ENCODE data around the gene TMEM19.

Gene TMEM19

DNA sequence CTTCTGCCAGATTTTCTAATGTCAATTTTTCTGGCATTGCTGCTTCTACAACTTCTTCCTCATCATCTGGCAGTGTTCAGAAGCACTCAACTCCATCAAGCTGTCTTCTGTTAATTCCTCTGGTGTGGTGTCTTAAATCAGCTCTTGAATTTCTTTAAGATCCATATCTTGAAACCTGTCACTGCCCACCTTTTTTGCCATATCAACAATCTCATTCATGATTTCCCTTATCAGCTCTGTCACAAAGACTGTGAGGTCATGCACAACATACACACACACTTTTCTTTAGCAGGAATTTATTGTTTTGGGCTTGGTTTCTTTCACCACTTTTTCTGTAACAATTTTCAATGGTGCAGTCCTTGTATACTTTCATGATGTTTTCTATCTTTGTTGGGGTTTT is 14.6 kb upstream of the TMEM19 start:
- no peaks in the 10 kb centered on the region for H3K27me3 Mint-ChIP-seq (ENCODE audit: low read depth, poor library complexity)
- no peak for DNase-seq
- H3K36me3 Mint-ChIP-seq (ENCODE audit: low read depth): peaks cover 13% of the 10 kb centered on the region
- H3K9me3 Mint-ChIP-seq: no peaks in the 10 kb centered on the region
- no peak overlapping the region for H3K27ac Mint-ChIP-seq
- H3K4me1 Mint-ChIP-seq: peaks cover 18% of the 10 kb centered on the region
- TF ChIP-seq, protein P1, sequence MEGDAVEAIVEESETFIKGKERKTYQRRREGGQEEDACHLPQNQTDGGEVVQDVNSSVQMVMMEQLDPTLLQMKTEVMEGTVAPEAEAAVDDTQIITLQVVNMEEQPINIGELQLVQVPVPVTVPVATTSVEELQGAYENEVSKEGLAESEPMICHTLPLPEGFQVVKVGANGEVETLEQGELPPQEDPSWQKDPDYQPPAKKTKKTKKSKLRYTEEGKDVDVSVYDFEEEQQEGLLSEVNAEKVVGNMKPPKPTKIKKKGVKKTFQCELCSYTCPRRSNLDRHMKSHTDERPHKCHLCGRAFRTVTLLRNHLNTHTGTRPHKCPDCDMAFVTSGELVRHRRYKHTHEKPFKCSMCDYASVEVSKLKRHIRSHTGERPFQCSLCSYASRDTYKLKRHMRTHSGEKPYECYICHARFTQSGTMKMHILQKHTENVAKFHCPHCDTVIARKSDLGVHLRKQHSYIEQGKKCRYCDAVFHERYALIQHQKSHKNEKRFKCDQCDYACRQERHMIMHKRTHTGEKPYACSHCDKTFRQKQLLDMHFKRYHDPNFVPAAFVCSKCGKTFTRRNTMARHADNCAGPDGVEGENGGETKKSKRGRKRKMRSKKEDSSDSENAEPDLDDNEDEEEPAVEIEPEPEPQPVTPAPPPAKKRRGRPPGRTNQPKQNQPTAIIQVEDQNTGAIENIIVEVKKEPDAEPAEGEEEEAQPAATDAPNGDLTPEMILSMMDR (IDR thresholded peaks at IDR 0.05): no peak
- H3K4me3 Mint-ChIP-seq: no peak overlapping the region

GRCh38 chr12:71671816-71672215 is 14.1 kb upstream of the TMEM19 start:
- no peaks in the 10 kb centered on the region for H3K9me3 Mint-ChIP-seq
- H3K27me3 Mint-ChIP-seq (ENCODE audit: low read depth, poor library complexity): no peaks in the 10 kb centered on the region
- no peak overlapping the region for H3K27ac Mint-ChIP-seq
- TF ChIP-seq, protein P1 (IDR thresholded peaks at IDR 0.05): no peak
- no peak overlapping the region for H3K4me3 Mint-ChIP-seq
- no peak for DNase-seq
- H3K36me3 Mint-ChIP-seq (ENCODE audit: low read depth): peaks cover 12% of the 10 kb centered on the region
- H3K4me1 Mint-ChIP-seq: peaks cover 17% of the 10 kb centered on the region

DNA sequence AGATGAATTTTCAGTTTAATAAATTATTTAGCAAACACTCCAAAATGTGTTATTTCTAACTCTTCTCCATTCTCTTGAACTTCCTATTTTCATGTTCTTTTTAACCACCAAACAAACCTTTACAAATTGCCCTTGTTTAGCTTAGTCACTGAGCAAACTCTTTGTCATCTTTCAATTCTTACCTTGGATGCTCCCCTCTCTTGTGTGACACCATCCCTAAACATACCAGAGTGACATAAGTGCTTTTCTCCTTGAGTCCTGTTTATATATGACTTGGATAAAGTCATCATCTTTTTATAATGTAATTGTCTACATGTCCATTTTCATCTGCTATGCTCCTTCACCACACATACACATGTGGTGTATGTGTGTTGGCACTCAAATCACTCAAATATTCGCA is 3.4 kb upstream of the TMEM19 start:
- TF ChIP-seq, protein P1 (IDR thresholded peaks at IDR 0.05): no peak
- DNase-seq: no peak
- Mint-ChIP-seq H3K4me3 (no peak overlapping the region), H3K27me3 (ENCODE audit: low read depth, poor library complexity) (no peaks in the 10 kb centered on the region), H3K36me3 (ENCODE audit: low read depth) (no peaks in the 10 kb centered on the region), H3K4me1 (peaks cover 10% of the 10 kb centered on the region), H3K27ac (peak overlapping the region; percentile 13), H3K9me3 (no peaks in the 10 kb centered on the region)

DNA sequence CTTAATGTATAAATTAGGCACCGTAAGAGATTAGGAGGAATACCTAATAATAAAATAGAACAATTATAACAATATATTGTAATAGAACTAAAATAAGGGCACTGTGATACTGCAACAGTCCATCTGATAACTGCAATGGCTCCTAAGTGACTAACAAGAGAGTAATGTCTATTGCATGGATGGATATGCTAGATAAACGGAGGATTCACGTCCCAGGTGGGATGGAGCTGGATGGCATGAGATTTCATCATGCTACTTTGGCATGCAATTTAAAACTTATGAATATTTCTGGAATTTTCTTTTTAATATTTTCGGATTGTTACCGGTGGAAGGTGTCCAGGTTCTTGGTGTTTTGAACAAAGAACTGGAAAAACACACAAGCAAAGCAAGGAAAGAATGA is 2.2 kb upstream of the TMEM19 start:
- H3K27me3 Mint-ChIP-seq (ENCODE audit: low read depth, poor library complexity): no peaks in the 10 kb centered on the region
- peaks cover 22% of the 10 kb centered on the region for H3K4me1 Mint-ChIP-seq
- no peak overlapping the region for H3K27ac Mint-ChIP-seq
- H3K4me3 Mint-ChIP-seq: no peak overlapping the region
- TF ChIP-seq, protein P1 (IDR thresholded peaks at IDR 0.05): no peak
- DNase-seq: no peak
- no peaks in the 10 kb centered on the region for H3K9me3 Mint-ChIP-seq
- H3K36me3 Mint-ChIP-seq (ENCODE audit: low read depth): no peaks in the 10 kb centered on the region

DNA sequence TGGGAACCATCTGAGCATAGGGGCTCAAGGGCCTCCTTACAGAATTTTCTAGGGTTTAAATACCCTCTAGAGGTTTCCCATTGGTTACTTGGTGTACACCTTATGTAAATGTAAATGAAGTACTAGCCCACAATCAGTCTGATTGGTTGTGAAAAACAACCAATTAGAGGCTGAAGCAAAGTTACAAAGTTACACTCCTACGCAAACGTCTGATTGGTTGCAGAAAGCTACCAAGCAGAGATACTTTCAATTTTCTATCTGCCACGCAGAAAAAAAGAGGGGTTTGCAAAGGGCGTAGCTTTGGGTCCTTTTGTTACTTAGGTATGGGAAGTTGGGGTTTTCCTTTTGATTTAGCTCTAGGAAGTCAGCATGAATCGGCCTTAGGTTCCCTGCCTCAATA is 1.8 kb upstream of the TMEM19 start:
- peaks cover 26% of the 10 kb centered on the region for H3K4me1 Mint-ChIP-seq

DNA sequence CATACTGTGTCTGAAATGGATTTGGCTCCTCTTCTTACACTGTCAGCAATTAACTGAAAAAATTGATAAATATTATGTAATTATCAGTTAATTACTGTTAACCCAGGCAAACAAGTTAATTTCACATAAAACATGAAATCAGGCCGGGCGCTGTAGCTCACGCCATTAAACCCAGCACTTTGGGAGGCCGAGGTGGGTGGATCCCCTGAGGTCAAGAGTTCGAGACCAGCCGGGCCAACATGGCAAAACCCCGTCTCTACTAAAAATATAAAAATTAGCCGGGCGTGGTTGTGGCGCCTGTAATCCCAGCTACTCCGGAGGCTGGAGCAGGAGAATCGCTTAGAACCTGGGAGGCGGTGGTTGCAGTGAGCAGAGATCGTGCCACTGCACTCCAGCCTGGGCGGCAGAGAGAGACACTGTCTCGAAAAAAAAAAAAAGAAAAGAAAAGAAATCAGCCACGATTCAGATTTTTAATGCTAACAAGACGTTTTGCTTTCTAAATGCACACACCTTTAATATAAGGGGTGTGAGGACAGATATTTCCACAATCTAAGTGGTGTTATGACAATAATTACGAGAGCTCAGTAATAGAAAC is 473 bp upstream of the TMEM19 start:
- TF ChIP-seq, protein P1 (IDR thresholded peaks at IDR 0.05): no peak
- Mint-ChIP-seq H3K36me3 (ENCODE audit: low read depth) (no peaks in the 10 kb centered on the region), H3K27ac (no peak overlapping the region), H3K9me3 (no peaks in the 10 kb centered on the region), H3K4me3 (peak overlapping the region; percentile 94), H3K27me3 (ENCODE audit: low read depth, poor library complexity) (no peaks in the 10 kb centered on the region), H3K4me1 (peaks cover 32% of the 10 kb centered on the region)
- DNase-seq: no peak

More for the DNA sequence above, 1.8 kb upstream of the TMEM19 start:
- Mint-ChIP-seq H3K4me3 (no peak overlapping the region), H3K27me3 (ENCODE audit: low read depth, poor library complexity) (no peaks in the 10 kb centered on the region), H3K9me3 (no peaks in the 10 kb centered on the region), H3K36me3 (ENCODE audit: low read depth) (no peaks in the 10 kb centered on the region), H3K27ac (no peak overlapping the region)
- DNase-seq: no peak
- TF ChIP-seq, protein P1 (IDR thresholded peaks at IDR 0.05): no peak

Measured in nephron progenitor cell (in vitro differentiated cells).